Midbrain (tissue), 1 donor: Measurements from ENCODE around the gene DNM3.

ENCODE experiments used
- DNase-seq: peaks from one replicate; lab custom pipeline; 2025; lab: John Stamatoyannopoulos, UW

Gene DNM3

GRCh38 chr1:172140591-172140990 is 299.3 kb downstream of the DNM3 start:
- no peak for DNase-seq

GRCh38 chr1:172141341-172141881 is 300.1 kb downstream of the DNM3 start:
- no peak for DNase-seq

- DNase-seq = no peak
Observed at GRCh38 chr1:172142324-172142723, 301.0 kb downstream of the DNM3 start.

GRCh38 chr1:172143384-172144055 is 302.2 kb downstream of the DNM3 start:
- DNase-seq = no peak

GRCh38 chr1:172144445-172145061 is 303.3 kb downstream of the DNM3 start:
- DNase-seq = no peak

- no peak for DNase-seq
Observed at GRCh38 chr1:172145231-172145651, 303.9 kb downstream of the DNM3 start.

GRCh38 chr1:172145656-172146055 is 304.4 kb downstream of the DNM3 start:
- DNase-seq = no peak

GRCh38 chr1:172146141-172146850 is 305.0 kb downstream of the DNM3 start:
- DNase-seq = no peak

GRCh38 chr1:172147541-172147940 is 306.2 kb downstream of the DNM3 start:
- DNase-seq = no peak

- no peak for DNase-seq
Observed at GRCh38 chr1:172148213-172148612, 306.9 kb downstream of the DNM3 start.

GRCh38 chr1:172148707-172149106 is 307.4 kb downstream of the DNM3 start:
- no peak for DNase-seq

- DNase-seq = no peak
Observed at GRCh38 chr1:172149346-172149745, 308.0 kb downstream of the DNM3 start.

GRCh38 chr1:172154551-172154950 is 313.3 kb downstream of the DNM3 start:
- DNase-seq = no peak

- DNase-seq = no peak
Observed at GRCh38 chr1:172155766-172156165, 314.5 kb downstream of the DNM3 start.

GRCh38 chr1:172162236-172162635 is 320.9 kb downstream of the DNM3 start:
- DNase-seq = no peak

- no peak for DNase-seq
Observed at GRCh38 chr1:172163498-172164215, 322.4 kb downstream of the DNM3 start.

GRCh38 chr1:172165403-172165802 is 324.1 kb downstream of the DNM3 start:
- no peak for DNase-seq

- DNase-seq = peak; percentile 80
Observed at GRCh38 chr1:172167796-172168596, 326.7 kb downstream of the DNM3 start.

- no peak for DNase-seq
Observed at GRCh38 chr1:172168597-172168872, 327.2 kb downstream of the DNM3 start.

GRCh38 chr1:172169836-172170235 is 328.5 kb downstream of the DNM3 start:
- DNase-seq = no peak

GRCh38 chr1:172172352-172172831 is 331.1 kb downstream of the DNM3 start:
- no peak for DNase-seq
